ENCODE measurements around the gene KPNA6. TPM values are rescaled to one million over a fixed set of nuclear protein-coding genes. Genes with fewer than 3 reads are reported as not detected.

KPNA6 gene
- total and polyA plus RNA-seq, 2 donors (not counting 3 experiments of a cell fraction or from before 2014, with no cell fraction given) = 22.1 to 85.6 TPM

- H3K79me2 ChIP-seq (ENCODE audit: control insufficient read depth, insufficient read depth, low read length) = no peaks in the 10 kb centered on the region
- POLR2A ChIA-PET = no interaction called here
- H3K9ac ChIP-seq (replicated peaks; ENCODE audit: extremely low read depth, insufficient read depth, low read length) = no peak overlapping the region
- TF ChIP-seq JUN (IDR thresholded peaks at IDR 0.05; ENCODE audit: borderline replicate concordance, insufficient read depth, insufficient read length, low read depth) = no peak
- TF ChIP-seq MAX (IDR thresholded peaks at IDR 0.05; ENCODE audit: insufficient read depth, insufficient read length) = no peak
- no peak for TF ChIP-seq MYC (IDR thresholded peaks at IDR 0.05; ENCODE audit: low read depth, low read length)
- no peak for TF ChIP-seq POLR2A (IDR thresholded peaks at IDR 0.05; ENCODE audit: low read depth, low read length)
- TF ChIP-seq POLR2AphosphoS5 (IDR thresholded peaks at IDR 0.05; ENCODE audit: insufficient read depth, low read depth, low read length) = no peak
- no peak for TF ChIP-seq GATA2 (IDR thresholded peaks at IDR 0.05; ENCODE audit: insufficient read depth, insufficient read length, low read depth, low read length)
- TF ChIP-seq FOS (IDR thresholded peaks at IDR 0.05; ENCODE audit: borderline replicate concordance, insufficient read depth, low read length) = no peak
- no peak for TF ChIP-seq CTCF (IDR thresholded peaks at IDR 0.05; ENCODE audit: extremely low read depth in 1 of 2, insufficient read depth in 1 of 2, low read depth in 1 of 2, low read length in 2 of 2)
- no peak for TF ChIP-seq EZH2 (IDR thresholded peaks at IDR 0.05; ENCODE audit: borderline replicate concordance, low read depth, low read length, severe bottlenecking)
- no peak overlapping the region for H3K4me2 ChIP-seq (ENCODE audit: insufficient read depth, low read length)
- no TSS peak for BruUV-seq (replicated peaks)
- no peaks in the 10 kb centered on the region for H3K9me1 ChIP-seq (replicated peaks; ENCODE audit: control insufficient read depth, extremely low read depth, insufficient read depth, low read length)
- no peaks in the 10 kb centered on the region for H3K36me3 ChIP-seq (ENCODE audit: control insufficient read depth in 2 of 2, extremely low read depth in 1 of 2, insufficient read depth in 2 of 2, low read length in 2 of 2)
- no peaks in the 10 kb centered on the region for H3K9me3 ChIP-seq (replicated peaks; ENCODE audit: control insufficient read depth, insufficient read depth, low read length)
- no peak for FAIRE-seq
- no peak overlapping the region for H3K27ac ChIP-seq (ENCODE audit: insufficient read depth, low read depth, low read length)
- no peaks in the 10 kb centered on the region for H3K27me3 ChIP-seq (ENCODE audit: control insufficient read depth in 2 of 2, insufficient read depth in 2 of 2, low read length in 2 of 2)
- no peak overlapping the region for H2AFZ ChIP-seq (ENCODE audit: low read depth, low read length)
- H3K4me3 ChIP-seq (replicated peaks in 1 of 3; ENCODE audit: insufficient read depth in 1 of 3, low read depth in 1 of 3, low read length in 3 of 3) = no peak overlapping the region
- DNase-seq (ENCODE audit: low read depth, low spot score) = no peak
- peaks cover 15% of the 10 kb centered on the region for H3K4me1 ChIP-seq (ENCODE audit: control insufficient read depth, extremely low read depth, insufficient read depth, low read length)
- dilution Hi-C loops (cut with MboI; ENCODE audit: extremely low pct_ligation_motif_present, low sequenced_read_pairs) (no loop called here), intact Hi-C loops (cut with micrococcal nuclease) (no loop called here)
- no peaks in the 10 kb centered on the region for H4K20me1 ChIP-seq (replicated peaks; ENCODE audit: control insufficient read depth, extremely low read depth, insufficient read depth, low read length)
- CTCF ChIA-PET = interaction anchor here (0.6 kb wide), 1 partner anchor 8 kb away, joined by 3 read pairs; the partner anchor contains the start of gene CCDC28B
These were observed 100.6 kb downstream of the KPNA6 start for GRCh38 chr1:32208469-32208868.

All from endothelial cell of umbilical vein (primary cell).